Kidney (tissue), 14 donors: ENCODE data around the gene TM4SF18. TPM values are rescaled to one million over a fixed set of nuclear protein-coding genes. Genes with fewer than 3 reads are reported as not detected.

Source experiments
- DNase-seq, 5 donors: peaks; one replicate each; pipeline ENCODE4 v3.0.0-alpha.2; 2013 to 2020
- FAIRE-seq: peaks from 2 replicates; lab custom pipeline; 2012; peaks lifted over from hg19 to GRCh38; lab: Jason Lieb, UNC
- H3K27ac ChIP-seq, 2 donors: one replicate each; pipeline ENCODE4 v1.7.0; 2013; ENCODE audit warnings: low read depth in 2 of 2, low read length in 2 of 2, inconsistent platforms in 1 of 2
- H3K27me3 ChIP-seq: one replicate; pipeline ENCODE4 v1.7.1; 2013; ENCODE audit warnings: low read length, inconsistent platforms; ENCODE audit not compliant: control insufficient read depth, insufficient read depth
- H3K36me3 ChIP-seq, 3 donors: one replicate each; pipeline versions ENCODE4 v1.7.0 to v1.7.1; 2013; ENCODE audit warnings: low read length in 3 of 3, control low read depth in 1 of 3, inconsistent platforms in 1 of 3; ENCODE audit not compliant: insufficient read depth in 3 of 3, control insufficient read depth in 2 of 3
- H3K4me1 ChIP-seq, 3 donors: one replicate each; pipeline versions ENCODE4 v1.7.0 to v1.7.1; 2013; ENCODE audit warnings: low read length in 3 of 3, inconsistent platforms in 1 of 3, low read depth in 1 of 3; ENCODE audit not compliant: control insufficient read depth in 2 of 3, insufficient read depth in 2 of 3
- H3K4me3 ChIP-seq, 3 donors: one replicate each; pipeline versions ENCODE4 v1.7.0 to v1.8.1; 2013; ENCODE audit warnings: low read length in 3 of 3, control low read depth in 1 of 3, inconsistent platforms in 1 of 3
- H3K9ac ChIP-seq, 3 donors: one replicate each; pipeline versions ENCODE4 v1.7.0 to v1.7.1; 2013; ENCODE audit warnings: low read length in 3 of 3, control low read depth in 1 of 3, inconsistent platforms in 1 of 3
- H3K9me3 ChIP-seq, 3 donors: one replicate each; pipeline versions ENCODE4 v1.7.0 to v1.7.1; 2013; ENCODE audit warnings: low read length in 3 of 3, control low read depth in 1 of 3, inconsistent platforms in 1 of 3; ENCODE audit not compliant: control insufficient read depth in 2 of 3, insufficient read depth in 1 of 3
- CTCF ChIP-seq: IDR thresholded peaks from 3 replicates; pipeline ENCODE4 v1.5.1; 2012; ENCODE audit warnings: mild to moderate bottlenecking, moderate library complexity, borderline replicate concordance; ENCODE audit not compliant: insufficient read depth; ENCODE audit errors: extremely low read depth
- intact Hi-C: fragments of 100-400 bp; cut with DNase I; formaldehyde crosslinking; loops from one replicate; pipeline ENCODE4 v1.11.1; 2022
- polyA plus RNA-seq: library from polyadenylated mRNA; stranded (reverse); fragments of 350-450 nt; fragmentation: Illumina TruSeq; extraction: RNeasy Lipid Tissue Mini Kit (QIAGEN cat#74804); gene quantifications from one replicate; pipeline ENCODE4 v1.2.3, GENCODE V29; 2014; ENCODE audit warnings: low read depth, low replicate concordance; ENCODE audit not compliant: insufficient read depth
- total RNA-seq: library from RNA; stranded (reverse); fragmentation: NEBNext Ultra II Directional; extraction: Animal tissue kit (Norgen Biotek cat#: 25700); gene quantifications from one replicate; pipeline ENCODE4 v1.2.1, GENCODE V29; 2021
- donor health status: control.
- donor health status: control.
- donor health status: control.
- donor health status: control.
- donor health status: control.
- donor health status: DM: yes; HTN: yes; CAD: no.
- donor health status: Normal renal cell carcinoma (clear cell type).

TM4SF18 gene
- total and polyA plus RNA-seq, 2 donors from 2014 or later = 14.2 to 19.7 TPM

- intact Hi-C loops = no loop called here
- DNase-seq = peak in 4 of 5 donors; percentile 17 to 66 (median 34)
- H3K36me3 ChIP-seq = no peaks in the 10 kb centered on the region
- H3K4me3 ChIP-seq = no peak overlapping the region
- no peaks in the 10 kb centered on the region for H3K4me1 ChIP-seq
- no peak overlapping the region for H3K9ac ChIP-seq
- no peak overlapping the region for H3K27ac ChIP-seq
- no peaks in the 10 kb centered on the region for H3K27me3 ChIP-seq
- peak; percentile 78 for TF ChIP-seq CTCF
- no peaks in the 10 kb centered on the region for H3K9me3 ChIP-seq
- no peak for FAIRE-seq
Observed at GRCh38 chr3:149352556-149352955, 19.1 kb upstream of the TM4SF18 start.

- no peaks in the 10 kb centered on the region for H3K36me3 ChIP-seq
- no peak for TF ChIP-seq CTCF
- H3K9me3 ChIP-seq = no peaks in the 10 kb centered on the region
- peak in 2 of 5 donors; percentile 20 to 29 for DNase-seq
- FAIRE-seq = no peak
- peaks cover 0 to 5% (median 0%) of the 10 kb centered on the region in 3 donors for H3K4me1 ChIP-seq
- no peak overlapping the region for H3K27ac ChIP-seq
- no peak overlapping the region for H3K9ac ChIP-seq
- intact Hi-C loops = no loop called here
- no peak overlapping the region for H3K4me3 ChIP-seq
- no peaks in the 10 kb centered on the region for H3K27me3 ChIP-seq
Observed at GRCh38 chr3:149343951-149344350, 10.5 kb upstream of the TM4SF18 start.

GRCh38 chr3:149342413-149343380, 9.3 kb upstream of the TM4SF18 start:
- no peak for TF ChIP-seq CTCF
- H3K27ac ChIP-seq = no peak overlapping the region
- peak in 1 of 5 donors; percentile 58 for DNase-seq
- FAIRE-seq = no peak
- no peak overlapping the region for H3K4me3 ChIP-seq
- peaks cover 0 to 5% (median 0%) of the 10 kb centered on the region in 3 donors for H3K4me1 ChIP-seq
- H3K36me3 ChIP-seq = no peaks in the 10 kb centered on the region
- no peaks in the 10 kb centered on the region for H3K9me3 ChIP-seq
- no peaks in the 10 kb centered on the region for H3K27me3 ChIP-seq
- intact Hi-C loops = no loop called here
- H3K9ac ChIP-seq = no peak overlapping the region
